GM21526 (cell line): ENCODE measurements around the gene GALNT2.

Source experiments
- ATAC-seq: cut with Tn5 transposase; IDR thresholded peaks from one replicate; pipeline ENCODE4 v1.9.1; 2021; ENCODE audit warnings: moderate library complexity; ENCODE audit not compliant: unreplicated experiment, low FRiP score

The GALNT2 gene

GRCh38 chr1:230243583-230244353 lies 176.7 kb downstream of the GALNT2 start:
- ATAC-seq = no peak

GRCh38 chr1:230246551-230246950 lies 179.5 kb downstream of the GALNT2 start:
- no peak for ATAC-seq

- no peak for ATAC-seq
These were observed 181.2 kb downstream of the GALNT2 start for GRCh38 chr1:230248016-230248888.

GRCh38 chr1:230248889-230249270 lies 181.8 kb downstream of the GALNT2 start:
- ATAC-seq = no peak

GRCh38 chr1:230249695-230250480 lies 182.8 kb downstream of the GALNT2 start:
- ATAC-seq = no peak

- ATAC-seq = no peak
These were observed 183.6 kb downstream of the GALNT2 start for GRCh38 chr1:230250666-230251065.

GRCh38 chr1:230251644-230252191 lies 184.7 kb downstream of the GALNT2 start:
- ATAC-seq = no peak

GRCh38 chr1:230253150-230253549 lies 186.1 kb downstream of the GALNT2 start:
- no peak for ATAC-seq

- no peak for ATAC-seq
These were observed 187.2 kb downstream of the GALNT2 start for GRCh38 chr1:230254265-230254664.

- ATAC-seq = no peak
These were observed 188.1 kb downstream of the GALNT2 start for GRCh38 chr1:230255116-230255515.

GRCh38 chr1:230255991-230256390 lies 189.0 kb downstream of the GALNT2 start:
- no peak for ATAC-seq

- ATAC-seq = no peak
These were observed 189.9 kb downstream of the GALNT2 start for GRCh38 chr1:230256896-230257295.

- ATAC-seq = no peak
These were observed 192.6 kb downstream of the GALNT2 start for GRCh38 chr1:230259621-230260020.

GRCh38 chr1:230260831-230261230 lies 193.8 kb downstream of the GALNT2 start:
- ATAC-seq = no peak

GRCh38 chr1:230261928-230262650 lies 195.1 kb downstream of the GALNT2 start:
- no peak for ATAC-seq

GRCh38 chr1:230262867-230263567 lies 196.0 kb downstream of the GALNT2 start:
- ATAC-seq = no peak

- no peak for ATAC-seq
These were observed 196.6 kb downstream of the GALNT2 start for GRCh38 chr1:230263568-230264195.

GRCh38 chr1:230264342-230264741 lies 197.3 kb downstream of the GALNT2 start:
- ATAC-seq = no peak
